ENCODE results near the gene WFS1.

The WFS1 gene

DNA sequence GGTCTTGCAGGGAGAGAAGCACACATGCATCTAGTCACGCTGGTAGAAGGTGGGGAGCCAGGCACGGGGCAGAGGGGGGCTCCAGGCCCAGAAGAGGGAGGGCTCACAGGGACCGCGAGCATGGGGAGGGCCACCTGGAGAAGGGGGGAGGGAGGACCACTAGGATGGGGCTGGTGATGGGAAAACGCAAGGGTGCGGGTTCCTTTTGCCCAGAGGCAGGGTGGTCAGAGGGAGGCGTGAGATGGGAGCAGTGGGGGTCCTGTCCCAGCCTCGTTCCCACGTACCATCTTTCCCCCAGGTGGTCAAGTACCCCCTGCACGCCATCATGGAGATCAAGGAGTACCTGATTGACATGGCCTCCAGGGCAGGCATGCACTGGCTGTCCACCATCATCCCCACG, 30.7 kb downstream of the WFS1 start:
- DNase-seq (ENCODE audit: low read depth): no peak

DNA sequence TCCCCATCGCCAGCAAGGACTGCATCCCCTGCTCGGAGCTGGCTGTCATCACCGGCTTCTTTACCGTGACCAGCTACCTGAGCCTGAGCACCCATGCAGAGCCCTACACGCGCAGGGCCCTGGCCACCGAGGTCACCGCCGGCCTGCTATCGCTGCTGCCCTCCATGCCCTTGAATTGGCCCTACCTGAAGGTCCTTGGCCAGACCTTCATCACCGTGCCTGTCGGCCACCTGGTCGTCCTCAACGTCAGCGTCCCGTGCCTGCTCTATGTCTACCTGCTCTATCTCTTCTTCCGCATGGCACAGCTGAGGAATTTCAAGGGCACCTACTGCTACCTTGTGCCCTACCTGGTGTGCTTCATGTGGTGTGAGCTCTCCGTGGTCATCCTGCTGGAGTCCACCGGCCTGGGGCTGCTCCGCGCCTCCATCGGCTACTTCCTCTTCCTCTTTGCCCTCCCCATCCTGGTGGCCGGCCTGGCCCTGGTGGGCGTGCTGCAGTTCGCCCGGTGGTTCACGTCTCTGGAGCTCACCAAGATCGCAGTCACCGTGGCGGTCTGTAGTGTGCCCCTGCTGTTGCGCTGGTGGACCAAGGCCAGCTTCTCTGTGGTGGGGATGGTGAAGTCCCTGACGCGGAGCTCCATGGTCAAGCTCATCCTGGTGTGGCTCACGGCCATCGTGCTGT, 31.5 kb downstream of the WFS1 start:
- DNase-seq (ENCODE audit: low read depth): no peak

DNA sequence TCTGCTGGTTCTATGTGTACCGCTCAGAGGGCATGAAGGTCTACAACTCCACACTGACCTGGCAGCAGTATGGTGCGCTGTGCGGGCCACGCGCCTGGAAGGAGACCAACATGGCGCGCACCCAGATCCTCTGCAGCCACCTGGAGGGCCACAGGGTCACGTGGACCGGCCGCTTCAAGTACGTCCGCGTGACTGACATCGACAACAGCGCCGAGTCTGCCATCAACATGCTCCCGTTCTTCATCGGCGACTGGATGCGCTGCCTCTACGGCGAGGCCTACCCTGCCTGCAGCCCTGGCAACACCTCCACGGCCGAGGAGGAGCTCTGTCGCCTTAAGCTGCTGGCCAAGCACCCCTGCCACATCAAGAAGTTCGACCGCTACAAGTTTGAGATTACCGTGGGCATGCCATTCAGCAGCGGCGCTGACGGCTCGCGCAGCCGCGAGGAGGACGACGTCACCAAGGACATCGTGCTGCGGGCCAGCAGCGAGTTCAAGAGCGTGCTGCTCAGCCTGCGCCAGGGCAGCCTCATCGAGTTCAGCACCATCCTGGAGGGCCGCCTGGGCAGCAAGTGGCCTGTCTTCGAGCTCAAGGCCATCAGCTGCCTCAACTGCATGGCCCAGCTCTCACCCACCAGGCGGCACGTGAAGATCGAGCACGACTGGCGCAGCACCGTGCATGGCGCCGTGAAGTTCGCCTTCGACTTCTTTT, 32.2 kb downstream of the WFS1 start:
- DNase-seq (ENCODE audit: low read depth): no peak

DNA sequence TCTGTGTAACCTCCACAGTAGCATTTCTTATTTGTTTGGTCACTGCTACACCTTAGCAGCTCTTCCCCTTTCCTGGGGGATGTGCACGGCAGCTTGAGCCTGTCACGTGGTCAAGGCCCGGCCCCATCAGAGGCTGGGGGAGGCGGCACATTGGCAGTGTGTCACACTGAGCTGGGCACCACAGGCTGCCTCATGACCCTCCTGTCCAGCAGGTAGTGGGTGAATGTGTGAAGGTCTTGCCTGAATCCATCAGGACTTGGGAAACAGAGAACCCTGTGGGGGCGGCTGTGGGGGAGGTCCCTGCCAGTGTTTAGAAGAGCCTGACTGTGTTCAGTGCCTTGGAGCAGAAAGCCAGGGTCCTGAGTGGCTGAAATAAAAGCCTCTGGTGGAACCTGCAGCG, 33.2 kb downstream of the WFS1 start:
- DNase-seq (ENCODE audit: low read depth): no peak

DNA sequence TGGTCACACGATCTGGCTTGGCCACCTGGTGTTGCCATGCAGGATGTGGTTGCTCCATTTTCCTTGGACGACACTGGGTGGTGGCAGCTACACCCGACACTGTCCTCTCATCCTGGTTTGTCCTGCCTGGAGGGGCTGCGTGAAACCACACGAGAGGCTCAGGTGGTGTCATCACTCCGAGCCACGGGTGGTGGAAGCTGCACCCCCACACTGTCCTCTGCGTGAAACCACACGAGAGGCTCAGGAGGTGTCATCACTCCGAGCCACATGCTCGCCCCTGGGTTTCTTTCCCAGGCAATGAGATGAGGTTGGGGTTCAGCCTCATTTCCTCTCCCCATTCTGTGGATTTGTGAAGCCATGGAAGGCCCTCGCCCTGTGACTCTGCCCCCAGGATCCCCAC, 34.3 kb downstream of the WFS1 start:
- no peak for DNase-seq (ENCODE audit: low read depth)

DNA sequence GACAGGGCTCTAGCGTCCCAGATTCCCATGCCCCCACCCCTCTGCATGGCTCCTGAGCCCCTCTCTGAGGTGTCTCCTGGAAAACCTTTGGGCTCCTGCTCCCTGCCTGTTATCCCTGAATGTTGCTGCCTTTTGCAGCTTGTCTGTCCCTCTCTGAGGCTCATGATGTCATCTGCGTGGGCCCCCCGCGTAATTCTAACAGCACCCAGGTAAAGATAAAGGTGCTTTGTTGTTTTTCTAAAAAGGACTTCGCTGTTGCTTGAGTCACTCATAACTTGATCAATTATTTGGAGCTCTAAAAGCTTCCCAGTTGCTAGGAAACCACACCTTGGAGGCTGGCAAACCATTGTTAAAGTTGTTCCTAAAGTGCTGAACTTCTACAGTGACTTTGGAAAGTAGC, 36.6 kb downstream of the WFS1 start:
- DNase-seq (ENCODE audit: low read depth): no peak

DNA sequence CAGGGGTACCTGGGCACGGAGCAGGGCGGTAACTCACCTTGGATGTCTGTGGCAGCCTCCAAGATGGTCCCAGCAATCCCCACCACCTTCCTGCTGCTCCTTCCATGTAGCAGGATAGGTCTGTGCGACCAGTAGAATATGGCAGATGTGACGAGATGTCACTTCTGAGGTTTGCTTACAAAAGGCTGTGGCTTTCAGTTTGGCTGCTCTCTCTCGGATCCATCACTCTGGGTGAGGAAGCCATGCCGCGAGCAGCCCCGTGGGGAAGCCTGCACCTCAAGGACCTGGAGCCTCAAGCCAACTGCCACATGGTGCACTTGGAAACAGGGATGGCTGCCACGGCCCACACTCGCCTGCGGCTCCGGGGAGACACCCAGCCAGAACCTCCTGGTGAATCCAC, 37.6 kb downstream of the WFS1 start:
- DNase-seq (ENCODE audit: low read depth): no peak

DNA sequence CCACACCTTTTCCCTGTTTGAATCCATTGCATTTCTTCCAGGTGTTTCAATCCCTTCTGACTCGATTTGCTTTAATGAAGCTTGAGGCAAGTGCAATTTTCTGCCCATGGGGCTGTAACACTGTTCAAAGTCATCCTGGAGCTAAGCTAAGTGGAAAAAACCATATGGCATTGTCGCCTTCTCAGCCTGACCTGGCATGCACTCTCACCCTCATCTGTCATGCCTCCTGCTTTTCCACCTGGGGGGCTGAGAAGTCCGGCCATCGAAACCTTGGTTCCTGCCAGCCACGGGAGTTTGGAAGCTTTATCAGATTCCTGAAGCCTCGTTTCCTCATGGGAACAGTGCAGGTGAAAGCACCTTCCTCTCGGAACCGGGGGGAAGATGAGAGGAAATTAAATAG, 38.2 kb downstream of the WFS1 start:
- no peak for DNase-seq (ENCODE audit: low read depth)

DNA sequence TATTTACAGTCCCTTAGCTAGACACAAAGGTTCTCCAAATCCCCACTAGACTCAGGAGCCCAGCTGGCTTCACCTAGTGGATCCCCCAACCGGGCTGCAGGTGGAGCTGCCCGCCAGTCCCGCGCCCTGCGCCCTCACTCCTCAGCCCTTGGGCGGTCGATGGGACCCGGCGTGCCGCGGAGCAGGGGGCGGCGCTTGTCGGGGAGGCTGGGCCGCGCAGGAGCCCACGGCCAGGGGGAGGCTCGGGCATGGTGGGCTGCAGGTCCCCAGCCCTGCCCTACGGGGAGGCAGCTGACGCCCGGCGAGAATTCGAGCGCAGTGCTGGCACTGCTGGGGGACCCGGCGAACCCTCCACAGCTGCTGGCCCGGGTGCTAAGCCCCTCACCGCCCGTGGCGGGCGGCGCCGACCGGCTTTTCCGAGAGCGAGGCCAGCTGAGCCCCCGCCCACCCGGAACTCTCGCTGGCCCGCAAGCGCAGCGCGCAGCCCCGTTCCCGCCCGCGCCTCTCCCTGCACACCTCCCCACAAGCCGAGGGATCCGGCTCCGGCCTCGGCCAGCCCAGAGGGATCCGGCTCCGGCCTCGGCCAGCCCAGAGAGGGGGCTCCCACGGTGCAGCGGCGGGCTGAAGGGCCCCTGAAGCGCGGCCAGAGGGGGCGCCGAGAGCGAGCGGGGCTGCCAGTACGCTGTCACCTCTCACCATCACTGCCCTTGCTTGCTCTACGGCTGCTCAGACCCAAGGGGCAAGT, 39.4 kb downstream of the WFS1 start:
- no peak for DNase-seq (ENCODE audit: low read depth)

DNA sequence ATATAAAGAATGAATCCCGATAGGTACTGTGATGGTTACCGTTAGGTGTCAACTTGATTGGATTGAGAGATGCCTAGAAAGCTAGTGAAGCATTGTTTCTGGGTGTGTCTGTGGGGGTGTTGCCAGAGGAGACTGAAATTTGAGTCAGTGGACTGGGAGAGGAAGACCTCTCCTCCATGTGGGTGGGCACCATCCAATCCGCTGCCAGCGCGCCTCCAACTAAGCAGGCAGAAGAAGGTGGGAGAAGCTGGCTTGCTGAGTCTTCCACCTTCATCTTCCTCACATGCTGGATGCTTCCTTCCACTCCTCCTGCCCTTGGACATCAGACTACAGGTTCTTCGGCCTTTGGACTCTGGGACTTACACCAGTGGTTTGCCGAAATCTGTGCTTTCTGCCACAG, 40.1 kb downstream of the WFS1 start:
- no peak for DNase-seq (ENCODE audit: low read depth)

DNA sequence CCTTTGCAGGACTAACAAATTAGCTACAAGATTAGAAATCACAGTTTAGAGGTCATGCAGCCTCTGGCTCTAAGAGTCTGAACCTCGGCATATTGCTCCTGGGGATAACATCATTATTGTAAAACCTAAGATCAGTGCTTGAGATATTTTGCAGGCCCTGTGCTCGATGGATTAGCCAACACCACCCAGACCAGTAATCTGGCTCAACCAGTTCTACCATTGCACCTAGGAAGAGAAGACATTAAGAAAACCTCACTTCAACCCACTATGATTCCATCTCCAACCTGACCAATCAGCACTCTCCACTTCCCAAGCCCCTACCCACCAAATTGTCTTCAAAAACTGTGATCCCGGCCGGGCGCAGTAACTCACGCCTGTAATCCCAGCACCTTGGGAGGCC, 43.6 kb downstream of the WFS1 start:
- DNase-seq (ENCODE audit: low read depth): no peak

DNA sequence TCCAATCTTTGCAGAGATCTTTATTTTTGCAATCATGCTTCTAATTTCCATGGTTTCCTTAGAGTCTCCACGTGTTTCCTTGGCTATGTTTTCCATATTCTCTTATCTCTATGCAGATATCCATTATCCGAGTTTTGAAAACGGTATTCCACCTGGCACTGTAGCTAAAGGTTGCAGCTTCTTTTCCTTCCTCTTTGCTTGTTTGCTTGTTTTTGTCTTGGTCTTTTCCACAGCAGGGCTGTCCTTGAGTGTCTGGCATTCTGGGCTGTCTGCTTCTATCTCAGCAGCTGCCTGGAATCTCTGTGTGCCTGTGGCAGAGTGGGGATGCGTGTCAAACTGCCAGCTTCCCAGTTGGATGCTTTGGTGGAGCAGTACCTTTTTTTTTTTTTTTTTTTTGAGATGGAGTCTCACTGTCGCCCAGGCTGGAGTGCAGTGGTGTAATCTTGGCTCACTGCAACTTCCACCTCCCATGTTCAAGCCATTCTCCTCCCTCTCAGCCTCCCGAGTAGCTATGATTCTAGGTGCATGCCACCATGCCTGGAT, 46.9 kb downstream of the WFS1 start:
- no peak for DNase-seq (ENCODE audit: low read depth)

DNA sequence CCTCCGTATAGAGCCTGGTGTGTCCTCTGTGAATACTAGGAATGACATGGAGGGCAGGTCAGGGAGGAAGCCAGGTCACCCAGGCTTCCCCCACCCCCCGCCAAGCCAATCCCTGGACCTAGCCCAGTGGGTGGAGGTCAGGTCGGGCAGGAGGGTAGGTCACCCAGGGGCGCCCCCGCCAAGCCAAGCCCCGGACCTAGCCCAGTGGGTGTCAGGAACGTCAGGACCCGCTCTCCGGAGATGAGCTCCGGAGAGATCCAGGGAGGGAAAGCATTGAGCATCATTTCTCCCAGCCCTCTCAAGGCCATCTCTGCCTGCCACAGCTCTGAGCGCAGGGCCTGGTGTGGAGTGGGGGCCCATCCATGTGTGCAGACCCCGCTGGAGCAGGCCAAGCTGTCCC, 48.6 kb downstream of the WFS1 start:
- no peak for DNase-seq (ENCODE audit: low read depth)

DNA sequence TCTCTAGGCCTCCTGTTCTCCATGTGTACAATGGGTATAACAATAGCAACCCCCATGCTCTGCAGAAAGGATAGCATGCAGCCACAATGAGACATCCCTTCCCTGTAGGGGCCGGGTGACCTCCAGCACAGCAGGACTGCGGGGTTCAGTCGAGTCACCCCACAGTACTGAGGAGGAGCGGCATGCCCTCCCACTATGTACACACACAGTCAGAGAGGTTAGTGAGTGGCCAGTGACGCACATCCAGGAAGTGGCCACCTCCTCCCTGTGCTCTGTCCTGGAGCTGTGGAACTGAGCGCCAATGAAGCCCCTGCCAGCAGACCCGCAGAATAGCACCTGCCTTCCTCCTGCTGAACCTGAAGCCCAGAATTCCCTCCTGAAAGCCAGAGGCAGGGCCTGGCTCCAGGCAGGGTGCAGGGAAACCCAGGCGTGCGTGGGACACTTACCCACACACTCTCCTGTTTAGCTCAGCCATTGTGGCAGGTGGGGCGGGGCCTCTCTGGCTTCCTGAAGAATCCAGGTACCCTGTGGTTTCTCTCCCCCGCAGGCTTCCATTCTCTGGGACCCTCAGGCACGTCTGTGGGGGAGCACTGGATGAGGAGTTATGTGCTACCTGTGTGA, 50.0 kb downstream of the WFS1 start:
- no peak for DNase-seq (ENCODE audit: low read depth)

DNA sequence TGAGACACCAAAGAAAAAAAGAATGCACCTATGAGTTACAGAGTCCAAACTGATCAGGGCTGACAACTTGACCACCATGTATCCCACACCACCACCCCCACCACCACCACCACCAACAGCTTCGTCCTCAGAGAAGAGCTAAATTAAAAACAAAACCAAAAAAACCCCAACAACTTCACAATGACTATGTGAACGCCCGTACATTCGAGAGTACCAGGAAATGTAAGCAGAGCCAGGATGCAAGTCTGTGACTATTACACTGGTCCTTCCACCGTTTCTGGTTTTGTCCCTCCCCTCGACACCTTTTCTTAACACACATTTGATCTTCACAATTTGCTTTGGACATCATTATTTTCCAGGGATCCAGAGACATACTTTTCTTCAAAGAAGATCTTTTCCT, 51.0 kb downstream of the WFS1 start:
- DNase-seq (ENCODE audit: low read depth): no peak

DNA sequence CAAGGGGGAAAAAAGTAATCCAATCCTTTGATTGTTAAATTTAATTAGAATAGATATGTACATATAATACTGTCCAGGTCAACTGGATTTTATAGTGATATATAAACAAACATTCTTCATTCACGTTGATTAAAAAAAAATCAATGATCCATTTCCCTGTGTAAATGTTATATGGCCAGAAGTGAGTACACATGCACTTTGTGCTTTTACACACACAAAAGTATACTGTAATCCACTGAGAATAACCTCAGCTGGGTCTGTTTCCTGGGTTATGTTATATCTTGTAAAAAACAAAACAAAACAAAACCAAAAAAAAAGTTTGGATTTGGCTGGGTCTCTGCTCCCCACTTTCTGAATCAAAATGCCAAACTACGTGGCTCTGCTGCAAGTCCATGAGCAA, 51.7 kb downstream of the WFS1 start:
- no peak for DNase-seq (ENCODE audit: low read depth)

DNA sequence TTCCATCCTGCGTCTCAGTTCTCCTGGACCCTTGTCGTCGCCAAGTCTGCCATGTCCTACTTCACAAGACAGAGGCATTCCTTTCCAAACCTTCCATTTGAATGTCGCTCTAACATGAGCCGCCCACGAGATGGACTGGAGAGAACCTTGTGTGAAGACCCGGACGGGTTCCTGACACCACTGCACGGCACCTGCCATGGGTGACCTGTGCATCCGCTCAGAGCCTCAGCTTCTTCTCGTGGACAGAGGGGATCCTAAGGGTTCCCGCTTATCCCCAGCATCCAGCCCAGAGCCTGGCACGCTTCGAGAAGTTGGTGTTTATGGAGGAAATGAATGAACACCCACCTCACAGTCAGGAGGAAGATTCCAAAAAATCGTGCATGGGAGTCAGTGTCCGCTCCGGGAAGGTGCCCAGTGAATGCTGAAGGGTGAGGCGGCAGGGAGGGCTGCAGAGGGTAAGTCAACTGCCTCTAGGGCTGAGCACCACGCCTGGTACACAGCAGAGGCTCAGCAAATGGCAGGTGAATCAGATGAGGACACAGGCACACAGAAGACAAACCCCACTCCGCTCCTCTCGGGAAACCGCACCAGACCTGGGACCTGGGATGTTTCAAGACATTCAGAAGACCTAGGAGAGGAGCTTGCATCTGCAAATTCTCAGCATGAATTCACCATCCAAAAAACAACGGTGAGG, 52.6 kb downstream of the WFS1 start:
- no peak for DNase-seq (ENCODE audit: low read depth)

DNA sequence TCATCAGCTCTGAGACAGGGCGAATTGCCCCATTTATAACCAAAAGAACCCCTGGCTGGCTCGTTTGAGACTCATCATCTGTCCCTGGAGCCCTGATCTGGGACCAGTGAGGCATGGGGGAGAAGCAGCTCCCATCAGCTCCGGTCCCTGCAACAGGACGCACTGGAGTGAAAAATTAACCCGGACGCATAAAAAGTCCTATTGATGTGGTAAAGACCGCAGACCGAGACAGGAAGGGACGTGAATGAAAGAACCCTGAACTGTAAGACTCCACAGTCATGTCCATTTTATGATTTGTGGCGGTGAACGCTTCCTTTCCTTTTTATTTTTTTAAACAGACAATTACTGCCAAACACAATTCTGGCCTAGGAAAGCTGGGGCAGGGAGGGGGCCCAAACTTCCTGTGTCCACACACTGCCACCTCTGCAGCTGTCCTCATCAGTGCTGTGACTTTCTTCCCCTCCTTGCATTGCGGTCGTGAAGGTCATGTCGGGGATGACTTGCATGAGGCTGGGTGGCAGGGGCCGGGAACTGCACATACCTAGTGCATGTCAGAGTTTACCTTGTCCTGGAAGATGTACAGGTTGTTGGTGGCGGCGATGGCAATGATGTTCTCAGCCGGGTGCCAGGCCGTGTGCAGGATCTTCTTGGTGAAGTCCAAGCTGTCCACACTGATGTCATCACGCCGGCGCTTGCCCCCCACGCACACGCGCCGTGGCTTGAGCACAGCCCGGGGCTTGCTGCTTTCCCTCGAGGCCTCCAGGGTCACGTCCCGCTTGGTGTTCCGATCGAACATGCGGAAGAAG, 53.3 kb downstream of the WFS1 start:
- no peak for DNase-seq (ENCODE audit: low read depth)

DNA sequence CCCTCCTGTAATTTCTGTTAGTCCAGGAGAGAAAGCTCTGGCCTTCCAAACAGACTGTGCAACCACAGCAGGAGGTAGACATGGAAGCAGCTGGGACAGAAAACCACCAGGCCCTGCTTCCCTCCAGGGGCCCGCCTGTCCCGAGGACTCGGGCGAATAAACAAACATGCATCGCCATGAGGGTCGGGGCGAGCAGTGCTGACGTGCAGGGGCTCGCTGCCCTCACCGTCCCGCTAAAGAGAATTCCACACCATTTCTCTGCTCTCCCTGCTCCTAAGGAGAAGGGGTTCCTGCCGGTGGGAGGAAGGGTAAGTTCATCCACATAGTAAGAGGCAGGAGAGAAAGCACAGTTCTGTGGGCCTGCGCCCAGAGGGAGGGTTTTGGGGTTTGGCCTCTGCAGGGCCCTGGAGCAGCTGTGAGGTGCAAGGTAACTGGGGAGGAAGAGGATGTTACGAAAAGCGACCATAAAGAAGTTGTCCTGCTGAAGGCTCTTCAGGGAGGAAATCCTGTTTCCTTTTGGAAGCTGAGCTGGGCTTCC, 54.9 kb downstream of the WFS1 start:
- DNase-seq (ENCODE audit: low read depth): no peak

DNA sequence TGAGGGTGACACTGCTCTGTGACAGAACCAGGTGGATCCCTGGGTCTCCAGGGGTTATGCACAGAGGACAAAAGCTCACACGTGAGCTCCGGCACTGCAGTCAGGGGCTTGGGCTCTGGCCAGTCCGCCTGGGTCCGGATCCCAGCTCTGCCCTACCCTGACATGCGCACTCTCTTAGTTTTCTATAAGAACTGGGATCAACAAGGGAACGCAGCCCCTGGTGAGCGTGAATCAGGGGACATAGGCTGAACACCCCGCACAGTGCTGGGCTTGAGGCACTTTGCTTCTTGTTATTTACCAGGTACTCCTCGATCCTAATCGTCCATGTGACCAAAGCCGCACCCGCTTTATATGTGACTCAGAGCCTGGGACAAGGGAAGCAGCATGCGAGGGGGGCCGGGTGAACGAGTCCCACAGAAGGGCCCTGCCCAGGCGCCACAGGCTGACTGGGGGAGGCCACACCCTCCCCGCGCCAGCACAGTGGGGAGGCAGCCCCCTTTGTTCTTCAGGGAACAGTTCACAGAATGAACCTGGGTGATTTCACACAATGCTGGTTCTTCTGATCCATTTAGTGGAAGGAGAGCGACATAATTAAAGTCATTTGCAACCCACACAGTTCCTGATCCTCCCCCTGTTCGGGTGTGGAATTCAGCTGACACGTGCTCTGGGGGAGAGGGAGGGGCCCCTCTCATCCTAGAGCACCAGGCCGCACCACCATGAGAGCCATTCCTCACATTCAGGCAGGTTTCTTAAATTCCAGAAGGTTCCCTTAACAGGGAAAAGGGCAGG, 55.5 kb downstream of the WFS1 start:
- no peak for DNase-seq (ENCODE audit: low read depth)
